ENCODE results near the gene ANKRD60. TPM values are rescaled to one million over a fixed set of nuclear protein-coding genes. Genes with fewer than 3 reads are reported as not detected.

ANKRD60 gene, protein sequence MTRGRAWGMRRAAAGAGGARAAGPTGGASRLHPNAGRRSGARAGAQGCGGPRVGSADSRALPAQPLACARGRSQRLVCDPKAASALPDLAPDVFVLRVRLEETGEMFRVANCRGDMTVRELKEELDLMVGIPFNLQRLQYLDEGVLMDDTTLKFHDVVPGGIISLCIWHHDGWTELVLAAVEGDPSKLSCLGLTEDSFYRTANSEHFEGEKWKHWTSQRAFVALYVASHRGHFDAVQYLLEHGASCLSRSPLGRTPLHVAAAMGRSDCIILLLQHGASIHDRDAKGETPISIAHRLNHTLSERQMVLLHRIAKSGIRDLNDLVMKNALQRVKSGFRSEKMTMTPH
- total RNA-seq: not detected in 2 replicates

DNA sequence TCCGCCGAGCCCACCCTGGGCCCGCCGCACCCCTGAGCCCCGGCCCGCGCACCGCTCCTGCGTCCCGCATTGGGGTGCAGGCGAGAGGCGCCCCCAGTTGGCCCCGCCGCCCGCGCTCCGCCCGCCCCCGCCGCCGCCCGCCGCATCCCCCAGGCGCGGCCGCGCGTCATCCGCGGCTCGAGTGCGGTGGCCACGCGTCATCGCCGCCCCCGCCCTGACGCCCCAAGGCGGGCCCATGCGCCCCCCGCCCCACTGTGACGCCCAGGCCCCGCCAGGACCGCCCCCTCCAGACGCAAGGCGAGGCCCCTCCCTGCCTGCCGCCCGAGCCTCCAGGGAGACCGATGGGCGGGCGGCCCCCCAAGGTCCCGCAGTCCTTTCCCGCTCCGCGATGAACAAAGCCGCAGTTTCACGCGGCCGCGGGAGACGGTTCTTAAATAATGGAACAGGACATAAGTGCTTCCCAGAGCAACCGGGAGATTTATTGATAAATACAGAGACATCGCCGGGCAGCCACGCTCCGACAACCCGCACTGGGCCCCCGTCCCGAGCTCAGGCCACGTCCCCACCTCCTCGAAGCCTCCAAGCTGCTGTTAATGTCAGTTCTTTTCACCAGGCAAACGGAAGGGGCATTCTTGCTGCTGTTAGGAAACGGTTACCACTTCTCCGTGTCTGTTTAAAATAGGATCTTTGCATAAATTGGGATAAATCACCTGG is at the start of gene ANKRD60:
Gene ANKRD60, minus strand, starts transcription at position 170 of the 714 bp plus-strand sequence. Its CDS starts 0 bp downstream, at position 170.
- H3K4me3 Mint-ChIP-seq: peak within 1 kb of the TSS; percentile 68
- peak; percentile 75 for DNase-seq
- intact Hi-C loops (cut with micrococcal nuclease): no loop called here
- peaks cover 26% of the 10 kb centered on the region for H3K36me3 Mint-ChIP-seq (ENCODE audit: low read depth)
- peaks cover 15% of the 10 kb centered on the region for H3K4me1 Mint-ChIP-seq
- H3K9me3 Mint-ChIP-seq: no peaks in the 10 kb centered on the region
- H3K27ac Mint-ChIP-seq: no peak within 1 kb of the TSS
- peaks cover 49% of the 10 kb centered on the region for H3K27me3 Mint-ChIP-seq

GRCh38 chr20:58277578-58278472 is 49.4 kb upstream of the ANKRD60 start:
- H3K36me3 Mint-ChIP-seq (ENCODE audit: low read depth): peaks cover 45% of the 10 kb centered on the region

DNA sequence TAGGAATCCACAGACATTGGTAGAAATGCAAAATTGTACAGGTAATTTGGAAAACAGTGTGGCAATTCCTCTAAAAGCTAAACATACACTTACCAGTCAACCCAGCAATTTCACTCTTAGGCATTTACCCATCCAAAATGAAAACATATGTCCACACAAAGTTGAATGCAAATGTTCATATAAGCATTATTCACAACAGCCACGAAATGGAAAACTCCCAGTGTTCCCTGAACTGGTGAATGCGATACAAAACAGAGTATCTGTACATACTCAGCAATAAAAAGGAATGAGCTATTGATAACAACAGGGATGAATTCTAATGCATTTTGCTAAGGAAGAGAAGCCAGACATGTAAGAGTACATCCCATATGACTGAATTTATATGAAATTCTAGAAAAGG is 48.7 kb upstream of the ANKRD60 start:
- Mint-ChIP-seq H3K9me3 (no peaks in the 10 kb centered on the region), H3K27me3 (no peaks in the 10 kb centered on the region), H3K36me3 (ENCODE audit: low read depth) (peaks cover 45% of the 10 kb centered on the region), H3K4me1 (peaks cover 8% of the 10 kb centered on the region), H3K27ac (no peak overlapping the region), H3K4me3 (no peak overlapping the region)
- no peak for DNase-seq
- intact Hi-C loops (cut with micrococcal nuclease): no loop called here

More at GRCh38 chr20:58277578-58278472, 49.4 kb upstream of the ANKRD60 start:
- Mint-ChIP-seq H3K27me3 (no peaks in the 10 kb centered on the region), H3K4me3 (no peak overlapping the region), H3K27ac (no peak overlapping the region), H3K4me1 (peaks cover 6% of the 10 kb centered on the region), H3K9me3 (no peaks in the 10 kb centered on the region)
- peak; percentile 37 for DNase-seq
- intact Hi-C loops (cut with micrococcal nuclease): no loop called here

DNA sequence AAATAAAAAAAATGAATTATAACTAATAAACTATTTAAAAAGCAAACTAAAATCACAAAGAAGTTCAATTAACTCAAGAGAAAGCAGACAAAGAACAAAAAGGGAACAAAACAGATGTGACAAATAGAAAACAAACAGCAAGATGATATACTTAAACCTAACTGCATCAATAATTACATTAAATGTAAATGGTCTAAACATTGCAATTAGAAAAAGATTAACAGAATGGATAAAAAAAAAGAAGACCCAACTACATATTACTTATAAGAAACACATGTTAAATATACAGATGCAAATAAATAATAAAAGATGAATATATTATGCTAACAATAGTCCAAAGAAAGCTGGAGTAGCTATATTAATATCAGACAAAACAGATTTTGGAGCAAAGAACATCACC is 45.9 kb upstream of the ANKRD60 start:
- Mint-ChIP-seq H3K27me3 (no peaks in the 10 kb centered on the region), H3K36me3 (ENCODE audit: low read depth) (peaks cover 45% of the 10 kb centered on the region), H3K27ac (no peak overlapping the region), H3K4me1 (peaks cover 13% of the 10 kb centered on the region), H3K4me3 (no peak overlapping the region), H3K9me3 (no peaks in the 10 kb centered on the region)
- intact Hi-C loops (cut with micrococcal nuclease): no loop called here
- no peak for DNase-seq

- no peak for DNase-seq
- H3K4me3 Mint-ChIP-seq: no peak overlapping the region
- no peaks in the 10 kb centered on the region for H3K27me3 Mint-ChIP-seq
- H3K9me3 Mint-ChIP-seq: no peaks in the 10 kb centered on the region
- peak overlapping the region; percentile 7 for H3K27ac Mint-ChIP-seq
- intact Hi-C loops (cut with micrococcal nuclease): loop anchor here (1.0 kb wide), 2 partner anchors 34 to 35 kb away; no protein-coding TSS in a partner anchor
- H3K4me1 Mint-ChIP-seq: peaks cover 35% of the 10 kb centered on the region
- peaks cover 57% of the 10 kb centered on the region for H3K36me3 Mint-ChIP-seq (ENCODE audit: low read depth)
Observed at GRCh38 chr20:58271606-58272351, 43.3 kb upstream of the ANKRD60 start.

- Mint-ChIP-seq H3K27ac (peak overlapping the region; percentile 83), H3K4me3 (peak overlapping the region; percentile 56), H3K36me3 (ENCODE audit: low read depth) (peaks cover 45% of the 10 kb centered on the region), H3K4me1 (peaks cover 35% of the 10 kb centered on the region), H3K9me3 (no peaks in the 10 kb centered on the region), H3K27me3 (no peaks in the 10 kb centered on the region)
- no peak for DNase-seq
- intact Hi-C loops (cut with micrococcal nuclease): no loop called here
Observed at GRCh38 chr20:58268936-58269619, 40.6 kb upstream of the ANKRD60 start.

DNA sequence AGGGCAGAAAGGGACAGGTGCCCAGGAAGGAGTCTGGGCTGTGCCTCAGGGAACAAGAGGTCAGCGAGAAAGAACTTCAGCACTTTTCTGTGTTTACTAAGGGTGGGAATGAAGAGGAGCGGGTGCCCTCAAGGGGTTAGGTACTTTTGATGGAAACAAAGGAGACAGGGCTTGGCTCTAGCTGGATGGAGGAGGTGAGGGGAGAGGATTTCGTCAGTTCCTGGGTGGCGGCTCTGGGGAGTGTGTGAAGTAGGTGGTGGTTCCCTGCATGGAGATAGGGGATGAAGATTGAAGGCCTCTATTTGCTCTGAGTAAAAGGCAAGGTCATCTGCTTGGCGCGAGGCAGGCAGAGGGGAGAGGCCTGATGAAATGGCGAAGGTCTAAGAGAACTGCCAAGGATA is 40.0 kb upstream of the ANKRD60 start:
- Mint-ChIP-seq H3K36me3 (ENCODE audit: low read depth) (peaks cover 40% of the 10 kb centered on the region), H3K27me3 (no peaks in the 10 kb centered on the region), H3K4me1 (peaks cover 31% of the 10 kb centered on the region), H3K27ac (peak overlapping the region; percentile 83), H3K4me3 (peak overlapping the region; percentile 56), H3K9me3 (no peaks in the 10 kb centered on the region)
- no peak for DNase-seq
- intact Hi-C loops (cut with micrococcal nuclease): no loop called here

- H3K4me3 Mint-ChIP-seq: no peak overlapping the region
- H3K27me3 Mint-ChIP-seq: no peaks in the 10 kb centered on the region
- H3K36me3 Mint-ChIP-seq (ENCODE audit: low read depth): peaks cover 46% of the 10 kb centered on the region
- H3K9me3 Mint-ChIP-seq: no peaks in the 10 kb centered on the region
- peaks cover 29% of the 10 kb centered on the region for H3K4me1 Mint-ChIP-seq
- peak overlapping the region; percentile 83 for H3K27ac Mint-ChIP-seq
- DNase-seq: peak; percentile 48
- intact Hi-C loops (cut with micrococcal nuclease): no loop called here
Observed at GRCh38 chr20:58267389-58268215, 39.1 kb upstream of the ANKRD60 start.

DNA sequence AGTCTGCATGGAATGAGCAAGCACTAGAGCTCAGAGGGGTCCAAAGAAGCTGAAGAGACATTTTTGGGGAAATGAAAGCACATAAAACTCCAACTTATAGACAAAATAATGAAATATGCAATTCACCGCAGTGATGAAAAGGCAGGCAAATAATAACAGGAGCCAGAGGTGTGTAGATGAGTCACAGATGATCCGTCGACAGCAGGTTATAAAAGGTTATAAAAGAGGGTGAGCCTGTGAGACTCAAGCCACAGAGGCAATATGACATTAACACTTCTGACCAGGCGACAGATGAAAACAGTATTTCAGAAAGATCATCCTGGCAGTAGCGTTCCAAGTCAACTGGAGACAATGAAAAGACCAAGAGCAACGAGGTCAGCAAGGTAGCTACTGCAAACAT is 35.8 kb upstream of the ANKRD60 start:
- no peak for DNase-seq
- Mint-ChIP-seq H3K27ac (no peak overlapping the region), H3K4me1 (peaks cover 25% of the 10 kb centered on the region), H3K9me3 (no peaks in the 10 kb centered on the region), H3K36me3 (ENCODE audit: low read depth) (peaks cover 40% of the 10 kb centered on the region), H3K4me3 (no peak overlapping the region), H3K27me3 (no peaks in the 10 kb centered on the region)
- intact Hi-C loops (cut with micrococcal nuclease): no loop called here

DNA sequence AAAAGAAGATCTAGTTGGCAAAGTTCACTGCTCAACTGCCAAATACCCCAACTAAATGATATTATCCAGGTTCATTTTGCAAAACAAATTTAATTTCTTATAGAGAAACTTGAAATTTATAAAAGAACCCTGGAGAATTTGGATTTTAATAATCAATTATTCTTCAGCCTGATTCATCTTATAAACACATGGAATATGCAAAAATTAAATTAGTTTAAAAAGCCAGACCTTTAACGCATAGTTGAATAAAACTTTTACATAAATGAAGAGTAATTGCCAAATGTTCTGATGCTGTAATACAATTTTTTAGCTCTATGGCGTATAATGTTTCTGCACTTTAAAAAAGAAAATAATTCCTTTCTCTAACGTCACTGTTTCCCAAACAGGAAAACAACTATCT is 33.2 kb upstream of the ANKRD60 start:
- Mint-ChIP-seq H3K9me3 (no peaks in the 10 kb centered on the region), H3K27me3 (no peaks in the 10 kb centered on the region), H3K4me1 (peaks cover 12% of the 10 kb centered on the region), H3K27ac (no peak overlapping the region), H3K4me3 (no peak overlapping the region), H3K36me3 (ENCODE audit: low read depth) (peaks cover 30% of the 10 kb centered on the region)
- no peak for DNase-seq
- intact Hi-C loops (cut with micrococcal nuclease): no loop called here

DNA sequence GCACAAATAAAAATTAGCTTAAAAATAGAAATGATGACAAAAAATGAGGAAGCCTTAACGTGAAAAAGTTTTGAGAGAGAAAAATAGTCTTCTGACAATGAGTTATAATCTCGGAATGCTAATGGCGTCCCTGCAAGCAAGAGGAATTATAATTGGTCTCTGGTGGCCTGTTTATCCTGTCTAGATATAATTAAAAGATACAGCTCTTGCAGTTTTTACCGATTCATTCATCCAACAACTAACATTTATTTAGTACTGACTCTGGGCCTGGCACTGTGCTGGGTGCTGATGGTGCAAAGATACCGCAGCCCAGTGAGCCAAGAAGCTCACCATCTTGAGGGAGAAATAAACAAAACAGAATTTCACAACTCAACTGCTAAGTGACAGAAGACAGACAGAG is 31.6 kb upstream of the ANKRD60 start:
- Mint-ChIP-seq H3K27me3 (no peaks in the 10 kb centered on the region), H3K4me3 (no peak overlapping the region), H3K27ac (no peak overlapping the region), H3K4me1 (peaks cover 13% of the 10 kb centered on the region), H3K9me3 (no peaks in the 10 kb centered on the region), H3K36me3 (ENCODE audit: low read depth) (peaks cover 30% of the 10 kb centered on the region)
- peak; percentile 31 for DNase-seq
- intact Hi-C loops (cut with micrococcal nuclease): no loop called here

- Mint-ChIP-seq H3K4me1 (peaks cover 19% of the 10 kb centered on the region), H3K36me3 (ENCODE audit: low read depth) (peaks cover 37% of the 10 kb centered on the region), H3K4me3 (no peak overlapping the region), H3K27me3 (no peaks in the 10 kb centered on the region), H3K9me3 (peaks cover 4% of the 10 kb centered on the region), H3K27ac (no peak overlapping the region)
- DNase-seq: peak; percentile 54
- intact Hi-C loops (cut with micrococcal nuclease): no loop called here
Observed at GRCh38 chr20:58256842-58257241, 28.4 kb upstream of the ANKRD60 start.
